ENCODE measurements around the gene FGD4. TPM values are rescaled to one million over a fixed set of nuclear protein-coding genes. Genes with fewer than 3 reads are reported as not detected.

Gene FGD4
- total and polyA plus RNA-seq, 2 of the 4 experiments (the other 2 are of a cell fraction): 2.1 to 8.8 TPM

GRCh38 chr12:32467959-32468863 lies 68.9 kb downstream of the FGD4 start:
- no peaks in the 10 kb centered on the region for H3K36me3 ChIP-seq (ENCODE audit: control insufficient read depth, insufficient read depth, low read length)
- H3K4me1 ChIP-seq (ENCODE audit: control insufficient read depth, insufficient read depth, low read length): peaks cover 3% of the 10 kb centered on the region; the same call in 1 of the 2 replicates
- dilution Hi-C loops (cut with HindIII; ENCODE audit: low sequenced_read_pairs, unreplicated experiment) (no loop called here), in situ Hi-C loops (cut with MboI; ENCODE audit: low sequenced_read_pairs) (loop anchor here (25.0 kb wide), 1 partner anchor 1544 kb away; the partner anchor contains the start of gene ALG10), intact Hi-C loops (cut with micrococcal nuclease) (no loop called here)
- H3K27ac ChIP-seq (ENCODE audit: insufficient read depth, low read length): no peak overlapping the region
- no TSS peak for BruUV-seq (replicated peaks)
- no peaks in the 10 kb centered on the region for H3K9me3 ChIP-seq (ENCODE audit: control insufficient read depth, insufficient read depth, low read length)
- peak overlapping the region in 1 of 2 experiments; percentile 61; a peak in 1 of 4 replicates for H4K8ac ChIP-seq (ENCODE audit: low read depth in 2 of 2, low read length in 2 of 2)
- 70% methylated on average over 5 of the region's 10 CpGs; no CpG with 5 or more reads in 1 of the 2 experiments for WGBS, 2 experiments (ENCODE audit: extremely low coverage in 2 of 2, insufficient read length in 1 of 2)
- H2BK5ac ChIP-seq (ENCODE audit: low read depth, low read length, poor library complexity, severe bottlenecking): no peak overlapping the region
- peak overlapping the region; percentile 75; the same call in 1 of the 2 replicates for H2BK20ac ChIP-seq (ENCODE audit: low read depth, low read length)
- no peak overlapping the region for H3K4me2 ChIP-seq (ENCODE audit: low read depth, low read length)
- ChIA-PET CTCF (no interaction called here), POLR2A (ENCODE audit: unreplicated experiment) (no interaction called here)
- no peak overlapping the region for H3K56ac ChIP-seq (ENCODE audit: extremely low read depth, insufficient read depth, low read length)
- peak overlapping the region; percentile 37; the same call in 1 of the 2 replicates for H3K18ac ChIP-seq (ENCODE audit: low read depth, low read length)
- H4K5ac ChIP-seq (ENCODE audit: low read depth, low read length): no peak overlapping the region
- DNase-seq (no peak), ATAC-seq (ENCODE audit: low read depth) (no peak)
- peak overlapping the region; percentile 63; the same call in 1 of the 3 replicates for H2BK15ac ChIP-seq (ENCODE audit: low read depth, low read length)
- H2AK9ac ChIP-seq (replicated peaks; ENCODE audit: low read depth, low read length, poor library complexity): no peak overlapping the region
- H3K4me3 ChIP-seq (ENCODE audit: insufficient read depth, low read depth, low read length): no peak overlapping the region
- H3K9ac ChIP-seq (ENCODE audit: low read depth, low read length): no peak overlapping the region
- no peaks in the 10 kb centered on the region for H4K20me1 ChIP-seq (ENCODE audit: insufficient read depth, low read length)
- TF ChIP-seq POLR2A (IDR thresholded peaks at IDR 0.05; ENCODE audit: low read depth, low read length) (no peak), BHLHE40 (IDR thresholded peaks at IDR 0.05; ENCODE audit: low read depth, low read length) (no peak), ELK1 (IDR thresholded peaks at IDR 0.05; ENCODE audit: borderline replicate concordance, low read depth, low read length) (no peak), RAD21 (IDR thresholded peaks at IDR 0.05; ENCODE audit: low read length) (no peak), SMC3 (IDR thresholded peaks at IDR 0.05; ENCODE audit: low read depth, low read length) (no peak), NFE2L2 (IDR thresholded peaks at IDR 0.05; ENCODE audit: low read depth, low read length) (no peak), CHD1 (IDR thresholded peaks at IDR 0.05; ENCODE audit: low read depth, low read length) (no peak)
- TF ChIP-seq, protein P1, sequence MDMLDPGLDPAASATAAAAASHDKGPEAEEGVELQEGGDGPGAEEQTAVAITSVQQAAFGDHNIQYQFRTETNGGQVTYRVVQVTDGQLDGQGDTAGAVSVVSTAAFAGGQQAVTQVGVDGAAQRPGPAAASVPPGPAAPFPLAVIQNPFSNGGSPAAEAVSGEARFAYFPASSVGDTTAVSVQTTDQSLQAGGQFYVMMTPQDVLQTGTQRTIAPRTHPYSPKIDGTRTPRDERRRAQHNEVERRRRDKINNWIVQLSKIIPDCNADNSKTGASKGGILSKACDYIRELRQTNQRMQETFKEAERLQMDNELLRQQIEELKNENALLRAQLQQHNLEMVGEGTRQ (IDR thresholded peaks at IDR 0.05; ENCODE audit: low read depth, low read length): no peak
- H3K14ac ChIP-seq (replicated peaks; ENCODE audit: low read depth, low read length): peak overlapping the region; percentile 67; the same call in 1 of the 2 replicates
- no peak overlapping the region; the same call in 1 of the 2 replicates for H4K91ac ChIP-seq (ENCODE audit: insufficient read depth, low read depth, low read length)
- peak overlapping the region; percentile 86; the same call in 1 of the 2 replicates for H2AK5ac ChIP-seq (ENCODE audit: low read depth, low read length)
- H3K79me1 ChIP-seq (ENCODE audit: low read depth in 1 of 2, low read length in 2 of 2): no peaks in the 10 kb centered on the region
- peak overlapping the region; percentile 67 for H3K4ac ChIP-seq (ENCODE audit: low read depth, low read length)
- no peak overlapping the region for H2AFZ ChIP-seq (replicated peaks; ENCODE audit: low read length, poor library complexity)
- H3K9me1 ChIP-seq (ENCODE audit: insufficient read depth, low read length): peaks cover 6% of the 10 kb centered on the region
- peak overlapping the region; percentile 48; the same call in 1 of the 2 replicates for H3K23ac ChIP-seq (ENCODE audit: low read depth, low read length)
- H3K27me3 ChIP-seq (ENCODE audit: control insufficient read depth, insufficient read depth, low read length): no peaks in the 10 kb centered on the region
- H2BK120ac ChIP-seq (ENCODE audit: low read depth, low read length): peak overlapping the region; percentile 58; the same call in 1 of the 2 replicates

All from IMR-90 (cell line).